HG03103 (cell line): Measurements from ENCODE around the gene PYM1.
"Not testable (repeated sequence)": the region's sequence is repeated elsewhere in the genome, so short reads cannot be mapped to it uniquely, and the experiment has no call there.

Source experiments
- ATAC-seq: cut with Tn5 transposase; IDR thresholded peaks from one replicate; pipeline ENCODE4 v1.9.1; 2021; ENCODE audit warnings: low read depth; ENCODE audit not compliant: unreplicated experiment

The PYM1 gene

GRCh38 chr12:55940065-55940732, 12.5 kb upstream of the PYM1 start:
- peak; percentile 91 for ATAC-seq

GRCh38 chr12:55938826-55939501, 11.3 kb upstream of the PYM1 start:
- no peak for ATAC-seq

- no peak for ATAC-seq
Observed at GRCh38 chr12:55937981-55938380, 10.3 kb upstream of the PYM1 start.

- no peak for ATAC-seq
Observed at GRCh38 chr12:55935738-55936151, 8.1 kb upstream of the PYM1 start.

GRCh38 chr12:55934773-55935172, 7.1 kb upstream of the PYM1 start:
- ATAC-seq = no peak

GRCh38 chr12:55933799-55934742, 6.4 kb upstream of the PYM1 start:
- no peak for ATAC-seq

GRCh38 chr12:55933169-55933798, 5.6 kb upstream of the PYM1 start:
- no peak for ATAC-seq

GRCh38 chr12:55932551-55932910, 4.8 kb upstream of the PYM1 start:
- ATAC-seq = no peak

- no peak for ATAC-seq
Observed at GRCh38 chr12:55931780-55932550, 4.3 kb upstream of the PYM1 start.

- ATAC-seq = no peak
Observed at GRCh38 chr12:55931317-55931779, 3.7 kb upstream of the PYM1 start.

- ATAC-seq = no peak
Observed at GRCh38 chr12:55930771-55931316, 3.1 kb upstream of the PYM1 start, which contains the start of gene DGKA. TSS of gene DGKA (plus strand) at chr12:55931162. CDS start at chr12:55936504, 5,342 bp downstream.

GRCh38 chr12:55929306-55929791, 1.7 kb upstream of the PYM1 start:
- ATAC-seq = peak; percentile 40

GRCh38 chr12:55926738-55927587, 731 bp downstream of the PYM1 start:
- peak; percentile 32 for ATAC-seq

- no peak for ATAC-seq
Observed at GRCh38 chr12:55925870-55926737, 1.6 kb downstream of the PYM1 start.

GRCh38 chr12:55925371-55925770, 2.3 kb downstream of the PYM1 start:
- no peak for ATAC-seq

- not testable (repeated sequence) for ATAC-seq
Observed at GRCh38 chr12:55923648-55924047, 4.0 kb downstream of the PYM1 start.

- no peak for ATAC-seq
Observed at GRCh38 chr12:55922126-55922525, 5.6 kb downstream of the PYM1 start.
